OCI-LY7 (cell line): ENCODE data around the gene OPALIN.

Experiments
- CTCF ChIP-seq: fragments of 200-600 bp; sonication (generic); conservative IDR thresholded peaks from 2 replicates; pipeline ENCODE4 v1.5.1; 2014; ENCODE audit warnings: mild to moderate bottlenecking, antibody characterized with exemption, low read length, moderate library complexity, mixed read lengths
- EZH2phosphoT487 ChIP-seq: fragments of 200-600 bp; sonication (generic); IDR thresholded peaks from 2 replicates; pipeline ENCODE4 v1.6.1; 2018; ENCODE audit warnings: low read depth, borderline replicate concordance, mild to moderate bottlenecking, mixed run types, antibody characterized with exemption, low read length, moderate library complexity, mixed read lengths

- no peak for TF ChIP-seq CTCF
- TF ChIP-seq EZH2phosphoT487: no peak
These were observed 61.3 kb downstream of the OPALIN start for GRCh38 chr10:96297486-96297885.
